Endothelial cell of umbilical vein (primary cell): ENCODE measurements around the gene IPO11. TPM values are rescaled to one million over a fixed set of nuclear protein-coding genes. Genes with fewer than 3 reads are reported as not detected.

Experiments
- BruUV-seq: library from RNA; stranded (reverse); fragments of 400-500 nt; replicated peaks from 2 replicates; lab custom pipeline; 2021; lab: Mats Ljungman, UMichigan
- CTCF ChIA-PET: fragments of 300-600, 350-600 bp; sonication (Branson Sonifier 250); formaldehyde crosslinking; loops from one replicate; lab custom pipeline; 2021; ENCODE audit warnings: antibody characterized with exemption, inconsistent platforms; lab: Charles Lee
- POLR2A ChIA-PET: fragments of 300-600, 350-600 bp; sonication (Branson Sonifier 250); formaldehyde crosslinking; loops from one replicate; lab custom pipeline; 2021; ENCODE audit warnings: antibody characterized with exemption, inconsistent platforms; lab: Charles Lee
- DNase-seq: peaks from one replicate; pipeline ENCODE4 v3.0.0-alpha.2; 2011; ENCODE audit warnings: low read depth, low spot score
- FAIRE-seq: peaks from 2 replicates; lab custom pipeline; 2011; peaks lifted over from hg19 to GRCh38; lab: Jason Lieb, UNC
- H2AFZ ChIP-seq: 2 replicates; pipeline ENCODE4 v1.6.0; 2012; ENCODE audit warnings: low read depth, low read length, control low read depth, inconsistent platforms
- H3K27ac ChIP-seq: 2 replicates; pipeline ENCODE4 v1.5.1; 2011; ENCODE audit warnings: low read depth, mild to moderate bottlenecking, control low read depth, low read length, moderate library complexity; ENCODE audit not compliant: insufficient read depth
- H3K27me3 ChIP-seq, 2 experiments: 2 replicates each; pipeline versions ENCODE4 v1.6.0 to v1.6.1; 2011; ENCODE audit warnings: low read length in 2 of 2, mixed read lengths in 1 of 2; ENCODE audit not compliant: control insufficient read depth in 2 of 2, insufficient read depth in 2 of 2
- H3K36me3 ChIP-seq, 2 experiments: 2 replicates in 1 of 2; 3 replicates in 1 of 2; pipeline ENCODE4 v1.5.1; 2011; ENCODE audit warnings: low read length in 2 of 2, mild to moderate bottlenecking in 1 of 2, moderate library complexity in 1 of 2; ENCODE audit not compliant: control insufficient read depth in 2 of 2, insufficient read depth in 2 of 2; ENCODE audit errors: extremely low read depth in 1 of 2
- H3K4me1 ChIP-seq: 3 replicates; pipeline ENCODE4 v1.5.1; 2011; ENCODE audit warnings: mild to moderate bottlenecking, low read length; ENCODE audit not compliant: control insufficient read depth, insufficient read depth; ENCODE audit errors: extremely low read depth
- H3K4me2 ChIP-seq: 2 replicates; pipeline ENCODE4 v1.6.1; 2011; ENCODE audit warnings: low read length, control low read depth, mixed read lengths; ENCODE audit not compliant: insufficient read depth
- H3K4me3 ChIP-seq, 3 experiments: fragments of 200-600 bp in 1 of 3; sonication (generic), shearing (Covaris generic) in 1 of 3; replicated peaks in 1 of 3; 2 replicates each; pipeline ENCODE4 v1.5.1; 2011 to 2016; ENCODE audit warnings: control low read depth in 3 of 3, low read length in 3 of 3, mild to moderate bottlenecking in 2 of 3, inconsistent platforms in 1 of 3, low read depth in 1 of 3, moderate library complexity in 1 of 3; ENCODE audit not compliant: insufficient read depth in 1 of 3
- H3K79me2 ChIP-seq: 2 replicates; pipeline ENCODE4 v1.6.0; 2012; ENCODE audit warnings: low read length, inconsistent platforms; ENCODE audit not compliant: control insufficient read depth, insufficient read depth
- H3K9ac ChIP-seq: replicated peaks from 2 replicates; pipeline ENCODE3; 2011; ENCODE audit warnings: low read length, control low read depth; ENCODE audit not compliant: insufficient read depth; ENCODE audit errors: extremely low read depth
- H3K9me1 ChIP-seq: replicated peaks from 3 replicates; pipeline ENCODE4 v1.6.0; 2011; ENCODE audit warnings: mild to moderate bottlenecking, low read length; ENCODE audit not compliant: control insufficient read depth, insufficient read depth; ENCODE audit errors: extremely low read depth
- H3K9me3 ChIP-seq: replicated peaks from 2 replicates; pipeline ENCODE4 v1.5.1; 2012; ENCODE audit warnings: low read length, inconsistent platforms; ENCODE audit not compliant: control insufficient read depth, insufficient read depth
- H4K20me1 ChIP-seq: replicated peaks from 2 replicates; pipeline ENCODE3; 2011; ENCODE audit warnings: mild to moderate bottlenecking, low read length; ENCODE audit not compliant: control insufficient read depth, insufficient read depth; ENCODE audit errors: extremely low read depth
- EZH2 ChIP-seq: IDR thresholded peaks from 2 replicates; pipeline ENCODE4 v1.6.1; 2012; ENCODE audit warnings: borderline replicate concordance, low read depth, mild to moderate bottlenecking, moderate library complexity, low read length, inconsistent platforms; ENCODE audit not compliant: severe bottlenecking
- FOS ChIP-seq: IDR thresholded peaks from 2 replicates; pipeline ENCODE4 v1.6.1; 2011; ENCODE audit warnings: mild to moderate bottlenecking, low read length, moderate library complexity, borderline replicate concordance; ENCODE audit not compliant: insufficient read depth
- GATA2 ChIP-seq: IDR thresholded peaks from 2 replicates; pipeline ENCODE4 v1.7.0; 2011; ENCODE audit warnings: low read depth, mild to moderate bottlenecking, moderate library complexity, mixed read lengths, low read length; ENCODE audit not compliant: insufficient read length, insufficient read depth
- JUN ChIP-seq: IDR thresholded peaks from 2 replicates; pipeline ENCODE4 v1.6.1; 2011; ENCODE audit warnings: borderline replicate concordance, low read depth; ENCODE audit not compliant: insufficient read length, insufficient read depth
- MYC ChIP-seq: IDR thresholded peaks from one replicate; pipeline ENCODE4 v1.6.1; 2011; ENCODE audit warnings: mild to moderate bottlenecking, low read depth, low read length
- POLR2A ChIP-seq: IDR thresholded peaks from 2 replicates; pipeline ENCODE4 v1.6.1; 2012; ENCODE audit warnings: low read depth, mild to moderate bottlenecking, control low read depth, low read length
- POLR2AphosphoS5 ChIP-seq: IDR thresholded peaks from 2 replicates; pipeline ENCODE4 v1.6.1; 2012; ENCODE audit warnings: low read depth, mild to moderate bottlenecking, control low read depth, low read length, moderate library complexity; ENCODE audit not compliant: insufficient read depth
- dilution Hi-C: fragments of 300-500 bp; cut with MboI; formaldehyde crosslinking; loops from one replicate; pipeline ENCODE4 v1.15.0; 2019; ENCODE audit warnings: low sequenced_read_pairs; ENCODE audit not compliant: extremely low pct_ligation_motif_present
- intact Hi-C: fragments of 100-400 bp; cut with micrococcal nuclease; formaldehyde crosslinking; loops from one replicate; pipeline ENCODE4 v1.10.0; 2022
- polyA plus RNA-seq, 4 experiments: library from polyadenylated mRNA; depleted of rRNA in 3 of 4; stranded (reverse) in 3 of 4; unstranded in 1 of 4; fragments of >200 nt; gene quantifications; 2 replicates each; pipeline versions ENCODE4 v1.2.1 to v1.2.3, GENCODE V29; 2011 to 2012; ENCODE audit warnings: missing spikeins in 1 of 4
- total RNA-seq: library from RNA; stranded (reverse); gene quantifications from 2 replicates; pipeline ENCODE4 v1.2.3, GENCODE V29; 2021
- TF ChIP-seq, protein P1 (sequence below), 2 donors: IDR thresholded peaks; 1 replicate in 1 of 2; 2 replicates in 1 of 2; pipeline ENCODE4 v1.5.1; 2011; ENCODE audit warnings: low read length in 2 of 2, mild to moderate bottlenecking in 2 of 2, moderate library complexity in 2 of 2, control low read depth in 1 of 2, inconsistent platforms in 1 of 2, low read depth in 1 of 2; ENCODE audit not compliant: insufficient read depth in 1 of 2; ENCODE audit errors: extremely low read depth in 1 of 2
- TF ChIP-seq, protein P2 (sequence below): IDR thresholded peaks from 2 replicates; pipeline ENCODE4 v1.6.1; 2011; ENCODE audit not compliant: insufficient read depth, insufficient read length

Gene IPO11
- total and polyA plus RNA-seq, 2 donors (not counting 3 experiments of a cell fraction or from before 2014, with no cell fraction given): 38.5 to 80.9 TPM

DNA sequence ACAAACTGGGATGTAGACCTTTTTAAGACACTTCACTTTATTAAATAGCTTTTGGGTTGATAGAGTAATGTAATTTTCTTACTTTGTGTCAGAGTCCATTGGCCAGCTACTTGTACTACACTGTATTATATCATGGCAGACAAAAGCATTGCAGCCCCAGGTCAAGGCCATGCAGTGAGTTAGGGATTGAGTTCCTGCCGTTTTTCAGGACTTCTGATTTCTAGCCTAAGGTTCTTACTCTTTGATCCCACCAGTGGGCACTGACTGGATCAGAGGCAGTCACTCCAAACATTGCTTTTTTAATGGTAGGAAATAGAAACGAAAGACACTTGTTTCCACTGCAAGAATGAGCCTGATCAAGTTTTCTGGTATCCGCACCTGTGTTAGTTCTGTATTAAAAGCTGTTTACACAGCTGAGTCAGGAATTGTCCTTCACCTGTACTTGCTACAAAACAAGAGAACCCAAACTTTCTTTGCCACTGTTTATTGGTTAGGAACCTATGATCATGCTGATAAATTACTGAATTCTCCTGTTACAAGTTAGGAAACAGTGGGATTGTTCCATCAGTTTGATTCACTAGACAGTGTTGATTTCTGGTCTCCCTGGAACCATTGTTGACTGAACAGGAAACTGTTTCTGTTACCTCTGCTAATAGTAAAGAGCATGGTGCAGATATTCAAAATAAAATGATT, 188.1 kb downstream of the IPO11 start:
- no peak overlapping the region for H3K27ac ChIP-seq
- H4K20me1 ChIP-seq: peaks cover 3% of the 10 kb centered on the region
- DNase-seq (peak; percentile 53), FAIRE-seq (no peak)
- no peak overlapping the region for H3K4me3 ChIP-seq
- dilution Hi-C loops: no loop called here
- TF ChIP-seq POLR2AphosphoS5: no peak
- TF ChIP-seq, protein P1, sequence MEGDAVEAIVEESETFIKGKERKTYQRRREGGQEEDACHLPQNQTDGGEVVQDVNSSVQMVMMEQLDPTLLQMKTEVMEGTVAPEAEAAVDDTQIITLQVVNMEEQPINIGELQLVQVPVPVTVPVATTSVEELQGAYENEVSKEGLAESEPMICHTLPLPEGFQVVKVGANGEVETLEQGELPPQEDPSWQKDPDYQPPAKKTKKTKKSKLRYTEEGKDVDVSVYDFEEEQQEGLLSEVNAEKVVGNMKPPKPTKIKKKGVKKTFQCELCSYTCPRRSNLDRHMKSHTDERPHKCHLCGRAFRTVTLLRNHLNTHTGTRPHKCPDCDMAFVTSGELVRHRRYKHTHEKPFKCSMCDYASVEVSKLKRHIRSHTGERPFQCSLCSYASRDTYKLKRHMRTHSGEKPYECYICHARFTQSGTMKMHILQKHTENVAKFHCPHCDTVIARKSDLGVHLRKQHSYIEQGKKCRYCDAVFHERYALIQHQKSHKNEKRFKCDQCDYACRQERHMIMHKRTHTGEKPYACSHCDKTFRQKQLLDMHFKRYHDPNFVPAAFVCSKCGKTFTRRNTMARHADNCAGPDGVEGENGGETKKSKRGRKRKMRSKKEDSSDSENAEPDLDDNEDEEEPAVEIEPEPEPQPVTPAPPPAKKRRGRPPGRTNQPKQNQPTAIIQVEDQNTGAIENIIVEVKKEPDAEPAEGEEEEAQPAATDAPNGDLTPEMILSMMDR (IDR thresholded peaks at IDR 0.05; ENCODE audit: extremely low read depth in 1 of 2, insufficient read depth in 1 of 2, low read depth in 1 of 2, low read length in 2 of 2): no peak
- no peak for TF ChIP-seq EZH2
- intact Hi-C loops: no loop called here
- no peaks in the 10 kb centered on the region for H3K9me1 ChIP-seq
- no peak overlapping the region for H3K9ac ChIP-seq
- no peak overlapping the region for H3K4me2 ChIP-seq
- H3K36me3 ChIP-seq: peaks cover 2 to 4% of the 10 kb centered on the region in 2 experiments
- ChIA-PET POLR2A (no interaction called here), CTCF (interaction anchor here (3.4 kb wide), 1 partner anchor 140 kb away, joined by 12 read pairs; no protein-coding TSS in a partner anchor)
- H3K4me1 ChIP-seq: peaks cover 3% of the 10 kb centered on the region
- H3K9me3 ChIP-seq: no peaks in the 10 kb centered on the region
- no peaks in the 10 kb centered on the region for H3K27me3 ChIP-seq
- no TSS peak for BruUV-seq
- H2AFZ ChIP-seq: no peak overlapping the region
- peaks cover 36% of the 10 kb centered on the region for H3K79me2 ChIP-seq

DNA sequence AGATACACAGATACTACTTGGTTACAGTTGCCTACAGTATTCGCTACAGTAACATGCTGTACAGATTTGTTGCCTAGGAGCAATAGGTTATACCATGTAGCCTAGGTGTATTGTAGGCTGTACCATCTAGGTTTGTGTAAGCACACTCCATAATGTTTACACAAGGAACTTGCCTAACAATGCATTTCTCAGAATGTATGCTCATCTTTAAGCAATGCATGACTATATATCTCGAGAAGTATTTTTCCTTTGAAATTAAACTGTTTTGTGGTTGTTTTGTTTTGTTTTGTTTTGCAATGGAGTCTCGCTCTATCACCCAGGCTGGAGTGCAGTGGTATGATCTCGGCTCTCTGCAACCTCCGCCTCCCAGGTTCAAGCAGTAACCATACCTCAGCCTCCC, 191.4 kb downstream of the IPO11 start:
- Histone ChIP-seq H2AFZ (no peak overlapping the region), H3K4me3 (no peak overlapping the region), H3K79me2 (peaks cover 17% of the 10 kb centered on the region), H3K4me1 (peaks cover 3% of the 10 kb centered on the region), H3K9me1 (no peaks in the 10 kb centered on the region), H3K4me2 (no peak overlapping the region), H3K9me3 (no peaks in the 10 kb centered on the region), H4K20me1 (peaks cover 3% of the 10 kb centered on the region), H3K27me3 (no peaks in the 10 kb centered on the region), H3K9ac (no peak overlapping the region), H3K27ac (no peak overlapping the region), H3K36me3 (peaks cover under 1 to 4% of the 10 kb centered on the region in 2 experiments)
- DNase-seq (no peak), FAIRE-seq (no peak)
- no peak for TF ChIP-seq FOS
- TF ChIP-seq, protein P2, sequence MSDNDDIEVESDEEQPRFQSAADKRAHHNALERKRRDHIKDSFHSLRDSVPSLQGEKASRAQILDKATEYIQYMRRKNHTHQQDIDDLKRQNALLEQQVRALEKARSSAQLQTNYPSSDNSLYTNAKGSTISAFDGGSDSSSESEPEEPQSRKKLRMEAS: no peak
- no peak for TF ChIP-seq JUN
- TF ChIP-seq GATA2: no peak
- no peak for TF ChIP-seq EZH2
- TF ChIP-seq POLR2A: no peak
- no peak for TF ChIP-seq POLR2AphosphoS5
- no peak for TF ChIP-seq MYC
- TF ChIP-seq, protein P1 (IDR thresholded peaks at IDR 0.05; ENCODE audit: extremely low read depth in 1 of 2, insufficient read depth in 1 of 2, low read depth in 1 of 2, low read length in 2 of 2): no peak
- dilution Hi-C loops (no loop called here), intact Hi-C loops (no loop called here)
- CTCF ChIA-PET: no interaction called here
- no TSS peak for BruUV-seq
- POLR2A ChIA-PET: no interaction called here
